Uterus (tissue), 4 donors: Measurements from ENCODE around the gene CALHM2. TPM values are rescaled to one million over a fixed set of nuclear protein-coding genes. Genes with fewer than 3 reads are reported as not detected.
"Not testable (repeated sequence)": the region's sequence is repeated elsewhere in the genome, so short reads cannot be mapped to it uniquely, and the experiment has no call there.

ENCODE experiments used
- DNase-seq, 2 donors: peaks; one replicate each; pipeline ENCODE4 v3.0.0-alpha.2; 2019 to 2020
- H3K27ac ChIP-seq, 2 donors: fragments of 200-600 bp; sonication (generic); 1 replicate in 1 of 2; 2 replicates in 1 of 2; pipeline ENCODE4 v1.5.1; 2016 to 2018
- H3K27me3 ChIP-seq, 2 donors: fragments of 200-600 bp; sonication (generic); one replicate each; pipeline ENCODE4 v1.5.1; 2018 to 2019; ENCODE audit warnings: control low read depth in 1 of 2
- H3K36me3 ChIP-seq, 2 donors: fragments of 200-600 bp; sonication (generic); one replicate each; pipeline ENCODE4 v1.5.1; 2019; ENCODE audit warnings: control low read depth in 1 of 2
- H3K4me1 ChIP-seq, 2 donors: fragments of 200-600 bp; sonication (generic); one replicate each; pipeline ENCODE4 v1.5.1; 2018 to 2019; ENCODE audit warnings: control low read depth in 1 of 2
- H3K4me3 ChIP-seq, 2 donors: fragments of 200-600 bp; sonication (generic); 1 replicate in 1 of 2; 2 replicates in 1 of 2; pipeline ENCODE4 v1.5.1; 2018 to 2019; ENCODE audit warnings: mild to moderate bottlenecking in 1 of 2
- H3K9me3 ChIP-seq, 2 donors: fragments of 200-600 bp; sonication (generic); one replicate each; pipeline ENCODE4 v1.5.1; 2019; ENCODE audit warnings: control low read depth in 1 of 2
- POLR2A ChIP-seq, 2 donors: fragments of 450-650 bp; IDR thresholded peaks; one replicate each; pipeline ENCODE4 v1.6.1; 2016; ENCODE audit warnings: antibody characterized with exemption in 2 of 2, mild to moderate bottlenecking in 1 of 2, moderate library complexity in 1 of 2
- intact Hi-C: fragments of 100-400 bp; cut with DNase I; formaldehyde crosslinking; loops from one replicate; pipeline ENCODE4 v1.15.1; 2023; ENCODE audit warnings: low total_unique reads
- total RNA-seq, 4 donors: library from RNA; depleted of rRNA in 3 of 4; stranded (reverse); fragments of >200 nt in 3 of 4; gene quantifications; one replicate each; pipeline versions ENCODE4 v1.1.0 to v1.2.4, GENCODE V29; 2014 to 2023
- TF ChIP-seq, protein P1 (sequence below), 4 experiments: fragments of 200-600 bp in 2 of 4; fragments of 450-650 bp in 2 of 4; sonication (generic) in 2 of 4; IDR thresholded peaks; one replicate each; pipeline ENCODE4 v1.5.1; 2016 to 2019; ENCODE audit warnings: antibody characterized with exemption in 4 of 4, mild to moderate bottlenecking in 2 of 4, moderate library complexity in 1 of 4
- donor health status: DM: yes; HTN: yes; CAD: no.

The CALHM2 gene
- total RNA-seq, 4 donors from 2014 or later, result 29.7 to 98.7 (median 46.8) TPM

DNA sequence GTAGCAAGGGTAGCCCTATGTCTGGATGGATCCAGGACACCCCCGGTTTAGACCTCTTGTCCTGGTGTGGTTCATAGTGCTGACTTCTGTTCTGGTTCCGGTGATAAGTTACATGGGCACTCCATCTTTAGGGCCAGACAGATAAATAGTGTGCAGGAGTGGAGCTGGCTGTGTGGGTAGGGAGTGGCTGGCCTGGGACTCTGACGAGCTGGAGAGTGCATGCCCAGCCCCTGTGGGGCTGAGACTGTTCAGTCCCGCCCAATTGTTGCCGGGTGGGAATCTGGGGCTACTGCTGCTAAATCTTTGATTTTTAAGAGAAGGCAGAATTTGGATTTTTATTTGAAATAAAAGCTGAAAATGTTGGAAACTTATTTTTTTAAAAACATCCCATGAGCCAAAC, 28.4 kb downstream of the CALHM2 start:
- intact Hi-C loops, result no loop called here
- no peaks in the 10 kb centered on the region for H3K36me3 ChIP-seq
- no peak overlapping the region for H3K27ac ChIP-seq
- no peaks in the 10 kb centered on the region for H3K9me3 ChIP-seq
- no peak overlapping the region for H3K4me3 ChIP-seq
- H3K27me3 ChIP-seq, result no peaks in the 10 kb centered on the region
- no peaks in the 10 kb centered on the region for H3K4me1 ChIP-seq
- no peak for TF ChIP-seq POLR2A (IDR thresholded peaks at IDR 0.05)
- TF ChIP-seq, protein P1, sequence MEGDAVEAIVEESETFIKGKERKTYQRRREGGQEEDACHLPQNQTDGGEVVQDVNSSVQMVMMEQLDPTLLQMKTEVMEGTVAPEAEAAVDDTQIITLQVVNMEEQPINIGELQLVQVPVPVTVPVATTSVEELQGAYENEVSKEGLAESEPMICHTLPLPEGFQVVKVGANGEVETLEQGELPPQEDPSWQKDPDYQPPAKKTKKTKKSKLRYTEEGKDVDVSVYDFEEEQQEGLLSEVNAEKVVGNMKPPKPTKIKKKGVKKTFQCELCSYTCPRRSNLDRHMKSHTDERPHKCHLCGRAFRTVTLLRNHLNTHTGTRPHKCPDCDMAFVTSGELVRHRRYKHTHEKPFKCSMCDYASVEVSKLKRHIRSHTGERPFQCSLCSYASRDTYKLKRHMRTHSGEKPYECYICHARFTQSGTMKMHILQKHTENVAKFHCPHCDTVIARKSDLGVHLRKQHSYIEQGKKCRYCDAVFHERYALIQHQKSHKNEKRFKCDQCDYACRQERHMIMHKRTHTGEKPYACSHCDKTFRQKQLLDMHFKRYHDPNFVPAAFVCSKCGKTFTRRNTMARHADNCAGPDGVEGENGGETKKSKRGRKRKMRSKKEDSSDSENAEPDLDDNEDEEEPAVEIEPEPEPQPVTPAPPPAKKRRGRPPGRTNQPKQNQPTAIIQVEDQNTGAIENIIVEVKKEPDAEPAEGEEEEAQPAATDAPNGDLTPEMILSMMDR (IDR thresholded peaks at IDR 0.05), result no peak
- DNase-seq, result no peak

DNA sequence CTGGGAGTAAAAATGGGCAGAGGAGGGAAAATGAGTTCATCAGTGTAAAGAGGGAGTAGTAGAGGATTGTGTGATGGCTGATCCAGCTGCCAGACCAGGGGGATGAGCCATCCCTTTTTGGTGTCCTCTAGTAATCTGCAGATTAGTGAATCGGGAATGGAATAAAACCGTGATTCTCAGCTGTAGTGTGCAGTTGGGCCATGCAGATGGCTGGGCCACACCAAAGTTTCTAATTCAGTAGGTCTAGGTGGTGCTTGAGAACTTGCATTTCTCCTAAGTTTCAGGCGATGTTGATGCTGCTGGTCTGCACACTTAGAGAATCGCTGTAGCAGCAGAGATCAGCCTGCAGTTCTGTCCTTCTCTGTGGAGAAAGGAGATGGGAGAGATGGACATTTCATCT, 33.1 kb downstream of the CALHM2 start:
- TF ChIP-seq, protein P1 (IDR thresholded peaks at IDR 0.05), result no peak
- no peak for TF ChIP-seq POLR2A (IDR thresholded peaks at IDR 0.05)
- intact Hi-C loops, result loop anchor here (5.0 kb wide), 1 partner anchor 63 kb away; no protein-coding TSS in a partner anchor
- no peaks in the 10 kb centered on the region for H3K9me3 ChIP-seq
- no peak overlapping the region for H3K27ac ChIP-seq
- no peak overlapping the region for H3K4me3 ChIP-seq
- no peaks in the 10 kb centered on the region for H3K4me1 ChIP-seq
- H3K36me3 ChIP-seq, result no peaks in the 10 kb centered on the region
- H3K27me3 ChIP-seq, result no peaks in the 10 kb centered on the region
- no peak for DNase-seq

DNA sequence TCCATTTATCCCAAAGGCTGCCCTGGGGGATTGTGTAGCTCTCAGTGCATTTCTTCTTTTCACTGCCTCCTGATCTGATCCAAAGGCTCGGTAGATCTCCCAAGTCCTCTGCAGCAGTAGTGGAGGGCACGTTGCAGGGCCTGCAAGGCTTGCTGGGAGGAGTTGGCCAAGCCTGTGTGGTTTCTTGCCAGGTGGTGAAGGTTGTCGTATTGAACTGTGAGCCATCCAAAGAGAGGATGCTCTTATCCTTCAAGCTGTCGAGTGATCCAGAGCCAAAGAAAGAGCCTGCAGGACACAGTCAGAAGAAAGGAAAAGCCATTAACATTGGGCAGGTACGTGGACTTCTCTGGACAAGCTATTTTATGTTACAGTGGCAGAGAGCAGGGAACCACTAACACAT, 34.6 kb downstream of the CALHM2 start:
- H3K4me3 ChIP-seq, result no peak overlapping the region
- no peak for DNase-seq
- no peaks in the 10 kb centered on the region for H3K36me3 ChIP-seq
- no peaks in the 10 kb centered on the region for H3K9me3 ChIP-seq
- TF ChIP-seq POLR2A (IDR thresholded peaks at IDR 0.05), result no peak
- TF ChIP-seq, protein P1 (IDR thresholded peaks at IDR 0.05), result no peak
- H3K4me1 ChIP-seq, result no peaks in the 10 kb centered on the region
- intact Hi-C loops, result loop anchor here (5.0 kb wide), 1 partner anchor 65 kb away; no protein-coding TSS in a partner anchor
- H3K27ac ChIP-seq, result no peak overlapping the region
- H3K27me3 ChIP-seq, result no peaks in the 10 kb centered on the region

DNA sequence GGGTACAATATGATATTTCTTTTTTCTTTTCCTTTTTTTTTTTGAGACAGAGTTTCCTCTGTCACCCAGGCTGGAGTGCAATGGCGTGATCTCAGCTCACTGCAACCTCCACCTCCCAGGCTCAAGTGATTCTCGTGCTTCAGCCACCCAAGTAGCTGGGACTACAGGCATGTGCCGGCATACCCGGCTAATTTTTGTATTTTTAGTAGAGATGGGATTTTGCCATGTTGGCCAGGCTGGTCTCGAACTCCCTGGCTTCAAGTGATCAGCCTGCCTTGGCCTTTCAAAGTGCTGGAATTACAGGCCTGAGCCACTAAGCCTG, 35.1 kb downstream of the CALHM2 start:
- H3K36me3 ChIP-seq, H3K27ac ChIP-seq, DNase-seq, H3K4me3 ChIP-seq, H3K4me1 ChIP-seq, H3K9me3 ChIP-seq, H3K27me3 ChIP-seq: not testable (repeated sequence)
- intact Hi-C loops, result loop anchor here (5.0 kb wide), 1 partner anchor 65 kb away; no protein-coding TSS in a partner anchor

DNA sequence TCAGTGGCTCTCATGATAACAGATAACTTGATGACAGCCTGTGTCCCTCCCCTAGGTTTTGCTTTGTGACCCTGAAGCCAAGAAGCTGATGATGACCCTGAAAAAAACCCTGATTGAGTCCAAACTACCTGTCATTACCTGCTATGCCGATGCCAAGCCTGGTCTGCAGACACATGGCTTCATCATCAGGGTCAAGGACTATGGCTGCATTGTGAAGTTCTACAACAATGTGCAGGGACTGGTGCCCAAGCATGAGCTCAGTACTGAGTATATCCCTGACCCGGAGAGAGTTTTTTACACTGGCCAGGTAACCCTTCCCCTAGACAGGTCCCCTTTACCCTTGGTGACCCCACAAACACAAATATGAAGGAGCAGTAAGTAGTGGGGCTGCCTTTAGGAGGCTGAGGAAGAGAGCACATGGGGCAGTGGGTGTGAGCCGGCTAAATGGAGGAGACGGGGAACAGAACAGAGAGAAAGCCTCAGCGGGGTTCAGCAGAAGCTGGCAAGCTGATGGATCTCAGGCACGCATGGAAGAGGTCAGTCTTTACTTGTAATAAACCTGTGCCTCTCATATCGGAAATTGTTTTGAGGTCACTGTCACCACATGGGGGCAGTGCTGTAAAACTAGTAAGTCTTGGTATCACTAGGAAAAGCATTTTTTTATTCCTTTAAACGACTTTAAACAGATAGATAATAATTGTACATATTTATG, 35.6 kb downstream of the CALHM2 start:
- DNase-seq, result peak; percentile 68 to 87
- Histone ChIP-seq H3K4me1 (no peaks in the 10 kb centered on the region), H3K4me3 (no peak overlapping the region), H3K9me3 (no peaks in the 10 kb centered on the region), H3K27ac (no peak overlapping the region), H3K36me3 (no peaks in the 10 kb centered on the region), H3K27me3 (no peaks in the 10 kb centered on the region)
- no peak for TF ChIP-seq POLR2A (IDR thresholded peaks at IDR 0.05)
- TF ChIP-seq, protein P1 (IDR thresholded peaks at IDR 0.05), result peak; percentile 79 to 87 (median 84)
- intact Hi-C loops, result loop anchor here (5.0 kb wide), 1 partner anchor 66 kb away; no protein-coding TSS in a partner anchor
